Measurements from ENCODE around the gene SCN2A.
"Not testable (repeated sequence)": the region's sequence is repeated elsewhere in the genome, so short reads cannot be mapped to it uniquely, and the experiment has no call there.

The SCN2A gene

GRCh38 chr2:165373278-165374010, 134.2 kb downstream of the SCN2A start:
- Mint-ChIP-seq H3K9me3 (no peaks in the 10 kb centered on the region), H3K4me1 (peaks cover 8% of the 10 kb centered on the region), H3K4me3 (no peak overlapping the region), H3K27ac (peak overlapping the region in 1 of 3 experiments; percentile 0), H3K36me3 (ENCODE audit: low read depth) (no peaks in the 10 kb centered on the region), H3K27me3 (ENCODE audit: low read depth) (no peaks in the 10 kb centered on the region)
- no peak for TF ChIP-seq CTCF (IDR thresholded peaks at IDR 0.05; ENCODE audit: unreplicated experiment in 3 of 3)

GRCh38 chr2:165376571-165376975, 137.4 kb downstream of the SCN2A start:
- no peaks in the 10 kb centered on the region for H3K36me3 Mint-ChIP-seq (ENCODE audit: low read depth)
- H3K27ac Mint-ChIP-seq: peak overlapping the region in 2 of 3 experiments; percentile 16 to 27
- no peak overlapping the region for H3K4me3 Mint-ChIP-seq
- H3K9me3 Mint-ChIP-seq: no peaks in the 10 kb centered on the region
- no peak for TF ChIP-seq CTCF (IDR thresholded peaks at IDR 0.05; ENCODE audit: unreplicated experiment in 3 of 3)
- H3K4me1 Mint-ChIP-seq: peaks cover 8% of the 10 kb centered on the region
- no peaks in the 10 kb centered on the region for H3K27me3 Mint-ChIP-seq (ENCODE audit: low read depth)

GRCh38 chr2:165382362-165382761, 143.1 kb downstream of the SCN2A start:
- Mint-ChIP-seq H3K27me3 (ENCODE audit: low read depth) (no peaks in the 10 kb centered on the region), H3K4me1 (no peaks in the 10 kb centered on the region), H3K27ac (no peak overlapping the region), H3K36me3 (ENCODE audit: low read depth) (no peaks in the 10 kb centered on the region), H3K9me3 (no peaks in the 10 kb centered on the region), H3K4me3 (no peak overlapping the region)
- no peak for TF ChIP-seq CTCF (IDR thresholded peaks at IDR 0.05; ENCODE audit: unreplicated experiment in 3 of 3)

GRCh38 chr2:165390875-165391274, 151.7 kb downstream of the SCN2A start:
- Mint-ChIP-seq H3K27ac (no peak overlapping the region), H3K4me3 (no peak overlapping the region), H3K36me3 (ENCODE audit: low read depth) (no peaks in the 10 kb centered on the region), H3K27me3 (ENCODE audit: low read depth) (no peaks in the 10 kb centered on the region), H3K9me3 (no peaks in the 10 kb centered on the region), H3K4me1 (no peaks in the 10 kb centered on the region)
- TF ChIP-seq CTCF (IDR thresholded peaks at IDR 0.05; ENCODE audit: unreplicated experiment in 3 of 3): no peak

- no peaks in the 10 kb centered on the region for H3K4me1 Mint-ChIP-seq
- TF ChIP-seq CTCF (IDR thresholded peaks at IDR 0.05; ENCODE audit: unreplicated experiment in 3 of 3): no peak
- no peak overlapping the region for H3K4me3 Mint-ChIP-seq
- no peaks in the 10 kb centered on the region for H3K27me3 Mint-ChIP-seq (ENCODE audit: low read depth)
- H3K36me3 Mint-ChIP-seq (ENCODE audit: low read depth): no peaks in the 10 kb centered on the region
- H3K9me3 Mint-ChIP-seq: no peaks in the 10 kb centered on the region
- no peak overlapping the region for H3K27ac Mint-ChIP-seq
Measured at GRCh38 chr2:165391791-165392190, 152.6 kb downstream of the SCN2A start.

GRCh38 chr2:165398603-165399002, 159.4 kb downstream of the SCN2A start:
- H3K9me3 Mint-ChIP-seq, H3K4me3 Mint-ChIP-seq: not testable (repeated sequence)
- peaks cover 22% of the 10 kb centered on the region for H3K4me1 Mint-ChIP-seq

More at GRCh38 chr2:165398603-165399002, 159.4 kb downstream of the SCN2A start:
- not testable (repeated sequence) for H3K27ac Mint-ChIP-seq; H3K36me3 Mint-ChIP-seq (ENCODE audit: low read depth); H3K27me3 Mint-ChIP-seq (ENCODE audit: low read depth)
